Measurements from ENCODE around the gene SELENON.

The SELENON gene

GRCh38 chr1:25810341-25811299 is 10.6 kb downstream of the SELENON start:
- peak; percentile 81 for DNase-seq (ENCODE audit: low spot score)

GRCh38 chr1:25811384-25812082 is 11.5 kb downstream of the SELENON start:
- DNase-seq (ENCODE audit: low spot score): no peak

DNA sequence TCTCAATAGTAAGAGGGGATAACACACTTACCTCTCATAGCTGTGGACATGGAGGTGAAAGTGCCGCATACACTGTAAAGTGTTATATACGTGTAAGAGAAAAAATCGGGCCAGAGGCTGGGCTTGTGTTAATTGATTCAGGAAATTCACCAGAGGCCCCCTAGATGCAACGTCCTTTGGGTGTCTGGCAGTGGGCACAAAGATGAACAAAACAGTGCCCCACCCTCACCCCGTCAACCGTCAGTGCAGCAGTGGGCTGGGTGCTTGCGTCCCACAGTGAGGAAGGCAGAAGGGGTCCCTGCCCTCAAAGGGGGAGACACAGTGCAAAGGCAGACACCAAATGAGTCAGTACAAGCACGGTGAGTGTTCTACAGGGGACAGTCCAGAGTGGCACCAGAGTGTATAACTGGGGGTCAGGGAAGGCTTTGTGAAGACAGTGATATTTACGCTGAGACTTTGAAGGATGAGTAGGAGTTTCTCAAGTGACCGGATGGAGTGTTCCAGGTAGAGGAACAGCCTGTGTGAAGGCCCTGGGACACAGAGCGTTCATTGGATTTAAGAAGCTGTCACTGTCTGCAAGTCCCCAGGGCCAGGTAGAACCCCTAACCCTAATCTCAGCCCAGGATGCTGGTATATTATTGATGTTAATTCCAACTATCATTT is 13.2 kb downstream of the SELENON start:
- no peak for DNase-seq (ENCODE audit: low spot score)

DNA sequence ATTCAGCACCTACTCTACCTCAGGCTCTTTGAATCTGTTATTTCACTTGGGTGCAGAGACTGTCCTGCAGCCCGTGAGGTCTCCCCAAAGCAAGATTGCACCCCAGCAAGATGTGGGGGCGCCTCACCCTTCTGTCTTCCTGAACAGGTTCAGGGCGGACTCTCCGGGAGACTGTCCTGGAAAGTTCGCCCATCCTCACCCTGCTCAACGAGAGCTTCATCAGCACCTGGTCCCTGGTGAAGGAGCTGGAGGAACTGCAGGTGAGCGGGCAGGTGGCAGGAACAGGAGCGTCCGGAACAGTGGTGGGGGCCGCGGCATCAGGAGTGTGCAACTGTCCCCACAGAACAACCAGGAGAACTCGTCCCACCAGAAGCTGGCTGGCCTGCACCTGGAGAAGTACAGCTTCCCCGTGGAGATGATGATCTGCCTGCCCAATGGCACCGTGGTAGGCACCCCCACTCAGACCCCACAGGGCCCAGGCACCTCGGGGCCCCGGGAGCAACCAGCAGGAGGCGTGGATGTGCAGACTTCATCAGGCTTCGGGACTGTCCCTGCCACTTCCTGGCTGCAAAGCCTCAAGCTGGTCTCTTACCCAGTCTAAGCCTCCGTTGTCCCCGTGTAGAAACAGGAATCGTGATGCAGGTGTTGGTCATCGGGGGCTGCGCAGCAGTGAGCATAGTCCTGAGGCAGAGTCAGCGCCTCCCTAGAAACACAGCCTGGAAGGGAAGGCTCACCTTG is 13.9 kb downstream of the SELENON start:
- no peak for DNase-seq (ENCODE audit: low spot score)

- DNase-seq (ENCODE audit: low spot score): no peak
Observed at GRCh38 chr1:25814549-25815087, 14.6 kb downstream of the SELENON start.

DNA sequence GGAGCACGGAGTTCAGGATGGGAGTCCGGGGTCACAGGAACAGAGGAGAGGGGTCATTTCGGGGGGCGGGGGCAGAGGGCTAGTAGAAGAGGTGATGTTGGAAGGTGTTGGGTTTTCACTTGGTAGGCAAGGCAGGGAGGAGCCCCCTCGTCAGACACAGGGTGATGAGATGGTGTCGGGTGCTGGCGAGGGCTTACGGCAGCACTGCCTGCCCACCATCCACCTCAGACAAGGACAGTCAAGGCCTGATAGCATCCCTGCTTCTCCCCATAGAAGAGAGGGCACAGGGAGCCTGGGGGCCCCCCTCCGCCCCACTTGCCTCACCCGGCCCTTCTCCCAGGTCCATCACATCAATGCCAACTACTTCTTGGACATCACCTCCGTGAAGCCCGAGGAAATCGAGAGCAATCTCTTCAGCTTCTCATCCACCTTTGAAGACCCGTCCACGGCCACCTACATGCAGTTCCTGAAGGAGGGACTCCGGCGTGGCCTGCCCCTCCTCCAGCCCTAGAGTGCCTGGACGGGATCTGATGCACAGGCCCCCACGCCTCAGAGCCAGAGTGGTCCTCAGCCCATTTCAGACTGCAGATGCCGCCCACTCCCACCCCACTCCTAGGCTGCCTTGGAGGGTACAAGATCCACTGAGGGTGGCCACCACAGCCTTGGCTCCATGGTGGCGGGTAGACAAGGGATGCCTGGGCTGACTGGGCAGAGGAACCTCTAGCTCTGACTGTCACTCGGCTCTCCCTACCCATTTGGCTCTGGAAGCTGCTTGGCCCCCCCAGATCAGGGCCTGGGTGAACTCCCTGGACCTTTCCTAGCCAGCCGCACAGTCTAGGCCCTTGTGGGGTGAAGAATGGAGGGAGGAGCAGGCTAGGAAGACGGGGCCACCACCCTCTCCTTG is 15.5 kb downstream of the SELENON start:
- DNase-seq (ENCODE audit: low spot score): no peak

DNA sequence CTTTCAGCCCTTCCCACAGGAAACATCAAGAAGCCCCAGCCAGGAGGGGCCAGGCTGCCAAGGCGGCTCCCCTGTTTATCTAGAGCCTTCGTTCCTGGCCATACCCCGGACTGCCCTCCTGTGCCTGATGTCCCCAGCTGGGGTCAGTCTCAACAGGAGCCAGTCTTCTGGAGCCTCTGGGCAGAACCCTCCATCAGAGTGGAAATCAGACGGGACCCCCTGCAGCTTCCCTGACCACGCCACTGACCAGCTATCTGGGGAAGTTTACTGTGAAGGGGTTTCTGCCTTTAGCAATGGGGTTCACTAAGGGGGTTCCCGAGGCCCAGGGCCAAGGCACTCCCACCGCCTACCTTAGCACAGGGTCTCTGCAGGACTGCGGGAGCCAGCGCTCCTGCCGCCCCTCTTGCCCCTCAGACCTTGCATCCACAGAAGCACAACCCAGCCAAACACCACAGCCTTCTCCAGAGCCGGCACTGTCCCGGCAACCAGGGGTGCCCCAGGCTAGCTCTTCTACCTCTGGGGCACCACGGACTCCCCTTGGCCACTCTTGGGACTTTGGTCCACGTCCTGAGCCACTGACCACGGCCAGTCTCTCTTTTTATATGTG is 16.2 kb downstream of the SELENON start:
- no peak for DNase-seq (ENCODE audit: low spot score)

DNA sequence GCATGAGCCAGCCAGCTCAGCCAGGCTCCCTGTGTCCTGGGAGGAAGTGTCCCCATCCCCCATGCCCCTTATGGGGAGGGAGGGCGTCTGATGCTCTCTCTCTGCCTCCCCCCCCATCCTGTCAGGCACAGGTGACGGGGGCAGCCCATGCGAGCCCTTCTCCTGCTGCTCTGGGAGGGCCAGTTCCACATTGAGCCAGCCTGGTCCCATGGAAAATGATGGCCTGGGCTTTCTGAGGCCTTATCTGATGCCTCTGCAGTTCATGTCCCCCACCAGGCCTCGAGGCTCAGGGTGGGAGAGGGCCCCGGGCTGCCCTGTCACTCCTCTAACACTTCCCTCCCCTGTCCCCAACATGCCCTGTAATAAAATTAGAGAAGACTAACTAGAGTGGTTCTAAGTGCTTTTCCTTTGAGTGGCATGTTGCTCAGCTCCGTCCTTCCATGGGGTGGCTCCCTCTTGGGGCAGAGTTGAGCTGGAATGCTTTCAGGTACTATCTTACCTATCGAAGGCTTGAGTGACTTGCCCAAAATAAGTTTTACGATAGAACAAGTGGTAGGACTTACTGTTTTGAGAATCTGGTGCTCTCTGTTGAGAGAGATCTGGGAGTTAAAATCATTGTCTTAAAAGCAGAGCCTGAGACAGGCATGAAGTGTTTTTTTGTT is 18.0 kb downstream of the SELENON start:
- DNase-seq (ENCODE audit: low spot score): no peak

DNA sequence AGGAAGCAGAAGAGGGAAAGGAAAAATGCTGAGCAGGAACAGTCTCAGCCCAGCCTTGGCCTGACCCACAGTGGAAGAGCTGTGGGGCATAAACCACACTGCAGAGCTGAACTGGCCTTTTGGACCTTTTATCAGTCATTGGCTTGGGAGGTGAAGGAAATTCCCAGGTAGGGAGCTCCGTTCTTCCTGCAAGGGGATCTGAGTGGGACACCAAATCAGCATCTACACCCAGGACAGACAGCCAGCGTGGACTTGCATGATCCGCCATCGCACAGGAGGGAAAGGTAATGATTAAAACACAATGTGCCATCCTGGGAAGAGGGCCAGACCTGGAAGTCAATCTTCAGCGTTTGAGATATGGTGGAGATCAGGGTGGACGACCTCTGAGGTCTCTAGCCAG is 18.6 kb downstream of the SELENON start:
- DNase-seq (ENCODE audit: low spot score): no peak

DNA sequence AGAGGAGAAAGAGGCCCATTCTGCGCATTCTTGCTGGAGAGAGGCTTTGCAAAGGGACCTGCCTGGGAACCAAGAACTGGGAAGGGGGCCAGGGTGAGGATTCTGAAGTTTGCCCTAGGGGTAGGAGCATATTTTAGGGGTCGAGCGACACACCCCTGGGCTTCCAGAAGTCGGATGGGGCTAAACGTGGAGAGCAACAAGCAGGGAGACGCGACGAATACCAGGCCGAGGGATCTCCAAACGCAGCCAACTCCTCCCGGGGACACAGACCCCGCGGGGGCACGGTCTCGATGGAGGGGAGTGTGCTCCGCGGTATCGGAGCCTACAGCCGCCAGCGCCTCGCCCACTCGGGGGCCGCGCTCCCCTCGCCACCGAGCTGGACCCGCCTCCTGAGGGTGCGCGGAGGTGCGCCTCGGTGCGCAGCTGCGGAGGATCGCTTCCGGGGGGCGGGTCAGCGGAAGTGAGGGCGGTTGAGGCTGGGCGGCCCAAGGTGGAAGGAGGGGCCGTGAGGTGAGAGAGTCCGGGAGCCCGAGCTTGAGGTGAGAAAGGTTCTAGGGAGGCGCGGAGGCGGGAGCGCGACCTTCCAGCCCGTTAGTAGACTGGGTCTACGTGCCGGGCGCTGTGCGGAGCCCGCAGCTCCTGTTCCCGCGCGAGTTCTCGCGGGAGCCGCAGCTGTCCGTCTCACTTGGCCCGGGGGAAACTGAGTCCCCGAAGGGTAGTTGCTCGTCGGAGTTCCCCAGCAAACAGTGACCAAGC is 19.7 kb downstream of the SELENON start, which contains the start of gene MTFR1L:
Gene MTFR1L (plus strand): TSS at position 464 of the 756 bp plus-strand sequence. CDS start 3,151 bp downstream, outside the sequence.
- peak; percentile 92 for DNase-seq (ENCODE audit: low spot score)

DNA sequence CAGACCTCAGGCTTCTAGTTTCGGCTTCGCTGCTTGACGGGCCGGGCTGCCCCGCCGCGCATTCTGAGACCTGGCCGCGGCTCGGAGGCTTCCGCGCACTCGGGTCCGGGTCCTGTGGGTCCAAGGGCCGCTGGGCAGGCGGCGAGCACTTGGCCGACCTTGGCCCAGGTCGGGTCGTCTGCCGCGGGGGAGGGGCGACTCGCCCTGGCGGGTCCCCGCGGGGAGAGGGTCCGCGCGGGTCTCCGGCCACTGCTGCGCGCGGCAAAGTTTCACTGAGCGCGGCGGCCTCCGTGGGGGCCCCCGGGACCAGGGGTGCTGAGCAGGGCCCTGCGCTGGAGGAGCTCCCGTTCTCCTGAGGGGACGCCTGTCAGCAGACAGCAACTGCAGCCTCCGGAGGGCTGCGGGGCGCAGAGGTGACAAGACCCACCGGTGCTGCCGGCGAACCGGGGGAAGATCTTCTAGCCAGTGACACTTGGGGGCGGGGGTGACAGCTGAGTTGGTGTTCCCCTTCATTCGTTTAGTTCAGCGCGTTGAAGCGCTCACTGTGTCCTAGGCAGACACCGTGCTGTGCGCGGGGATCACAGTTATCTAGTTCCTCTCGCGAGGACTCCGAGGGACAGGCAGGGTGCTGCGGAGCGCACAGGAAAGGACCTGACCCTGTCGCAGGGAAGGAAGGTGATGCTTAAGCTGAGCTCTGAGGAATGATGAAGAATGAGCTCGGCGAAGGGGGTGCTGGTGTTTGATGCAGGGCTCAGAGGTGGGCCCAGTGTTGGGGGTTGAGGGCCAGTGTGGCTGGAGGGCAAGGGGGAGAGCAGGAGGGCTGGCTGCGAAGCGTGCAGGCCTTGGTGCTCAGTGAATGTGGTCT is 20.5 kb downstream of the SELENON start:
- DNase-seq (ENCODE audit: low spot score): peak; percentile 68

DNA sequence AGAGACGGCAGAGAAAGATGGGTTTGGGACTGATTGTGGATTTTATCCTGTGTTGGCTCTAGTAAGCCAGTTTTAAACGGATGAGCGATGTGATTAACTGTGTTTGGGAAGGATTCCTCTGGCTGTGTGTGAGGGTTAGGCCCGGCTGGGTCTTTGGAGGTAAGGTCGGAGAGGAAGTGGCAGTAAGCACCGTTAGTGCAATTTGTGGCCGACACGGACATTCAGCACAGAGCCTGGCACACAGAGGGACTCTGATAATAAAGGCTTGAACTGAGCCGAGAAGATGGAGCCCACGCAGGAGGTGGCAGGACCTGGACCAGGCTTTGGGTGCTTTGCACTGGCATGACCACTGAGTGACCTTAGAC is 21.1 kb downstream of the SELENON start:
- DNase-seq (ENCODE audit: low spot score): no peak

GRCh38 chr1:25821630-25822091 is 21.7 kb downstream of the SELENON start:
- no peak for DNase-seq (ENCODE audit: low spot score)

DNA sequence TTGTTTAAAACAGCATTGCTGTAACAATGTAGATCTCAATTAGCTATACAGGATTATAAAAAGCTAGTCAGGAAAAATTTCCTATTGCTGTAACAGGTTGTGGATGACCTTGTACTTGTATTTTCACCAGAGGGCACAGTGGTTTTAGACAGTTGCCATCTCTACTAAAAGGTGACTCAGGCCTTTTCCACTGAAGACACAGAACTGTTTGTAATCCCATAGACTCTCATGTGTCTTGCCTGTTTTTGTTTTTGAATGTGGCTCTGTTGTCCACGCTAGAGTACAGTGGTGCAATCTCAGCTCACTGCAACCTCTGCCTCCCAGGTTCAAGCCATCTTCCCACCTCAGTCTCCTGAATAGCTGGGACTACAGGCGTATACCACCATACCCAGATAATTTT is 25.6 kb downstream of the SELENON start:
- DNase-seq (ENCODE audit: low spot score): no peak

GRCh38 chr1:25826571-25826970 is 26.6 kb downstream of the SELENON start:
- no peak for DNase-seq (ENCODE audit: low spot score)

- no peak for DNase-seq (ENCODE audit: low spot score)
Observed at GRCh38 chr1:25828491-25828890, 28.5 kb downstream of the SELENON start.

DNA sequence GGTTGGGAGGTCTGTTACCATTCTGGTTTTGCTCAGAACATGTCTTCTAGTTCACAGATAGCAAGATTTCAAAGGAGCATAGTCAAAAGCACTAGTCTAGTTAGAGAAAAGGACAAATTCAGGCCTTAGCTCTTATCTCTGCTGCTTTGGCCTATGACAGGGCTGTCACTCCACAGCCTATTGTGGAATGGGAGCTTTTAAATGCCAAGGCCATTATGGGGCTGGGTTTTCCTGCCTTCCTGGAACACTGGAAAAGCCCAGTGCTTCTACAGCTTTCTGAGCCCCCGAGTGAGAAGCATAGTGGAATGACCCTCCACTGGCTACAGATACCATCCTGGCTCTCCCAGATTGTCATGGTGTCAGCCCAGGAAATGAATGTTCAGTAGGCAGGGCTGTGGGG is 29.1 kb downstream of the SELENON start:
- no peak for DNase-seq (ENCODE audit: low spot score)
